Prostate gland (tissue), 2 donors: ENCODE data around the gene FAM200A.

ENCODE experiments used
- CTCF ChIP-seq, 4 experiments: fragments of 200-600 bp in 2 of 4; fragments of 450-650 bp in 2 of 4; sonication (generic) in 2 of 4; IDR thresholded peaks; 1 replicate in 3 of 4; 2 replicates in 1 of 4; pipeline ENCODE4 v1.5.1; 2016 to 2019; ENCODE audit warnings: antibody characterized with exemption in 4 of 4, mild to moderate bottlenecking in 2 of 4, moderate library complexity in 2 of 4
- POLR2A ChIP-seq: fragments of 450-650 bp; IDR thresholded peaks from one replicate; pipeline ENCODE4 v1.6.1; 2016; ENCODE audit warnings: antibody characterized with exemption, mild to moderate bottlenecking
- POLR2AphosphoS5 ChIP-seq: sonication (generic); formaldehyde crosslinking; IDR thresholded peaks from one replicate; pipeline ENCODE4 v1.6.1; 2017; ENCODE audit warnings: antibody characterized with exemption

- TF ChIP-seq CTCF (IDR thresholded peaks at IDR 0.05) (no peak), POLR2A (no peak), POLR2AphosphoS5 (no peak)
These were observed 11.7 kb upstream of the FAM200A start for GRCh38 chr7:99563650-99564049.
